ENCODE results near the gene EXOC1.
"Not testable (repeated sequence)": the region's sequence is repeated elsewhere in the genome, so short reads cannot be mapped to it uniquely, and the experiment has no call there.

EXOC1 gene

DNA sequence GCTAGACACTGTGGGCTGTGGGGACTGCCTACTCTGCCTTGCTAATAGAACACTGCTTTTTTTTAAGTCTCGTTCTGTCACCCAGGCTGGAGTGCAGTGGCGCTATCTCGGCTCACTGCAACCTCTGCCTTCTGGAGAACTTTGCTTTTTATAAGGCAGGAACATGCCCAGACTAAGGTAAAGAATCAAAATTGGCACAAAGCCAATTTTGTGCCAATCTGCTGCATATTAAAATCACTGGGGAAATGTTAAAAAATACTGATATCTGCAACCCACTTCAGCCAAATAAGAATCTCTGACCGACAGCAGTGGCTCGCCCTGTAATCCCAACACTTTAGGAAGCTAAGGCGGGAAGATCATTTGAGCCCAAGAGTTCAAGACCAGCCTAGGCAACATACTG is 58.8 kb downstream of the EXOC1 start:
- DNase-seq = no peak

DNA sequence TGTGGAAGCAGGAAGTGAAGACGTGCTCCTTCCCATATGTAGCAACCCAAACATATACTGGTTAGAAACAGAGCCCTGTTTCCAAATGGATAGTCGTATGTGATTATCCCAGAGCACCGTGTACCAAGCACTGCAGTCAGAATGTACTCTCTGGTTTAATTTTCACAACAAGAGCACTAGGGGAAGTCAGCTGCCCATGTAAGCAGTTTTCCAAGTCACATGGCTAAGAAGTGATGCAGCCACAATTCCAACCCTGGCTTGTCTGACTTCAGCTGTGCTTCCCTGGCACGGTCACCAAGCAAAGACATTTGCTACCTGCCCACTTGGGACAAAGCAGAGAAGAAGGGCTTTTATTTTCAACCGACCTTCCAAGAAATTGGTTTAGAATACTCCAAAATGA is 67.1 kb downstream of the EXOC1 start:
- no peak for DNase-seq

DNA sequence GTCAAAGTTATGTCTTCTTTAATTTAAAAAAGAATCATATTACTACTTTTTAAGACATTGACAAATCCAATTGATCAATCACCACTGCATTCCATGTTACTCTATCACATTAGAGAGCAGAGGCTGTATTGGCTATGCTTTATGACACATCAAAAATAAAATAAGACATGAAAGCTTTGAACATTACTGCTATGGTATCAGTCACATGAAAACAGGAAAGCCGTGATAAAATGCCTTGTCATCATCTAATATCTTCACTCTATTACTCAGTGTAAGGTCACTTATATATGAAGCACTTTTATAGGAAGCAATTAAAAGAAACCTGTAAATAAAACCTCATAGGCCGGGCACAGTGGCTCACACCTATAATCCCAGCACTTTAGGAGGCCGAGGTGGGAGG is 67.6 kb downstream of the EXOC1 start:
- no peak for DNase-seq

DNA sequence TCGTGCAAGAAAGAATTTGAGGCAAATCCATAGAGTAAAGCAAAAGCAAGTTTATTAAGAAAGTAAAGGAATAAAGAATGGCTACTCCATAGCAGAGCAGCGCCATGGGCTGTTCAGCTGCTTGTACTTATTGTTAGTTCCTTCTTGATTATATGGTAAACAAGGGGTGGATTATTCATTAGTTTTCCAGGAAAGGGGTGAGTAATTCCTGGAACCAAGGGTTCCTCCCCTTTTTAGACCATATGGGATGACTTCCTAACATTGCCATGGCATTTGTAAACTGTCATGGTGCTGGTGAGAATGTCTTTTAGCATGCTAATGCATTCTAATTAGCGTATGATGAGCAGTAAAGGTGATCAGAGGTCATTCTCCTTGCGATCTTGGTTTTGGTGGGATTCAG is 71.8 kb downstream of the EXOC1 start:
- DNase-seq = no peak

- no peak for DNase-seq
These were observed 73.2 kb downstream of the EXOC1 start for GRCh38 chr4:55926610-55927009.

- DNase-seq = no peak
These were observed 74.5 kb downstream of the EXOC1 start for GRCh38 chr4:55927803-55928437.

DNA sequence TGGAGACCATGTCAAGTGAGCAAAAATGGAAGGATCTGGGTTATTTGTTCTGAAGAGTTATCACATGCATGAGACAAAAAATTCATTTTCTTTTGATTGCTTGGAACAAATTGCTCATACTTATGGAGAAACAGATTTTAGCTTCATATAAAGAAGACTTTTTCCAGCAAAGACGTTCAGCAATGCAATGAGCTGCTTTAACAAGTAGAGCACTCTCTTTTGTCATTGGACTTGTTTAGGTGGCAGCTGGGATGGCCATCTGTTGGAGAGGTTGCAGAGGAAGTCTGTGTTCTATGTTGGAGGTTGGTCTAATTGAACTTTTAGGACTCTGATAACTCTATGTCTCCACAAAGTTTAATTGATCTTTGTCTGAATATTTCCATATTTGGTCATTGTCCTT is 75.4 kb downstream of the EXOC1 start:
- no peak for DNase-seq

DNA sequence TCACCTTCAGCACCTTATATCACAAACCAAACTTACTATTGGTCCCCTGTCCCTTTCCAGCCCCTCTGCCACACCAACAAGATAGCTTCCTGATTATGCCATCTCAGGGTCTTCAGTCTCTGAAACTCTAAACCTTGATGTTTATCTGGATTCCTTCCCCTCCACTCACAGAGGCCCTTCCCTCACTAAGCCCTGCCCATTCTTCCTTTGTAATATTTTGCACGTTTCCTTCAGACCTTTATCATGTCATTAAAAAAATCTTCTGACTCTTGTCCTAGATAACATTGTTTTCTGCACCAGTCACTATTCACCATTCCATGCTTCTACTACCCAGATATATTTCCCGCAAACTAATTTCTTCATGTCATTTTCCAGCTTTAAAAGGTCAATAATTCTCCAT is 77.6 kb downstream of the EXOC1 start:
- no peak for DNase-seq

GRCh38 chr4:55931833-55932232 is 78.4 kb downstream of the EXOC1 start:
- no peak for DNase-seq

- DNase-seq = no peak
These were observed 79.1 kb downstream of the EXOC1 start for GRCh38 chr4:55932511-55932910.

- DNase-seq = no peak
These were observed 80.2 kb downstream of the EXOC1 start for GRCh38 chr4:55933611-55934010.

- not testable (repeated sequence) for DNase-seq
These were observed 82.5 kb downstream of the EXOC1 start for GRCh38 chr4:55935907-55936306.

DNA sequence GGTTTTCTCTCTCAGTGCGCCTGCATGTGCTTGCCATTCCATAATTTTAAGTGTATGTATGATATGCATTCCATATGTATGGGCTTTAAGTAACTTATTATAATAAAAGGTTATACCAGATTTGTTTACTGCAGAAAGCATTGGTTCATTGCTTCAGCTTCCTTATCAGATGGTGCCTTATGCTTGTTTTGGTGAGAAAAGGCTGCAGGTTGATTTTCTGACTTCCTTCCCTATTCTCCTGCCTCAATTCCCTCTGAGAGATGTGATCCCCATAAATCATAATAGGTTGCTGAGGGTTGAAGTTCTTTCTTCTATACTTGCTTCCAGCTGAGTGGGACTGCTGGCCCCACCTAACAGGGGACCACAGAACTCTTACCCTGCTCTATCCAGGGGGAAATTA is 85.0 kb downstream of the EXOC1 start:
- DNase-seq = no peak

DNA sequence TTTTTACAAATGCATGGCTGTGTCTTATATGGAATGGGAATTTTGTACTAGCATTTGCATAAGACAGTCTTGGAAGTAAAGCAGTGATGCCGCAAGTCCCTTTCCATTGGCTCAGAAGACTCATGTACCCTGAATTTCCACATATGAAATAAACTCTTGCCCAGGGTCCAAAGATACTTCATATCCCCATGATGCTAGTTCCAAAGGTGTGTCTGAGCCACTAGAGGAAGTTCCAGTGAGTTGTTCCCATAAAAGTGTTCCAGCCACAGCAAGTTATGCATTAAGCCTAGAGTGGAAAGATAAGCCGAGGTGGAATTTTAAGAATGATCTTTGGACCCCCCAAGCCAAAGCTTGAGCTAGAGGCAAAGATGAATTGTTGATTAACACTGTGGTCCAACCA is 86.0 kb downstream of the EXOC1 start:
- DNase-seq = no peak

DNA sequence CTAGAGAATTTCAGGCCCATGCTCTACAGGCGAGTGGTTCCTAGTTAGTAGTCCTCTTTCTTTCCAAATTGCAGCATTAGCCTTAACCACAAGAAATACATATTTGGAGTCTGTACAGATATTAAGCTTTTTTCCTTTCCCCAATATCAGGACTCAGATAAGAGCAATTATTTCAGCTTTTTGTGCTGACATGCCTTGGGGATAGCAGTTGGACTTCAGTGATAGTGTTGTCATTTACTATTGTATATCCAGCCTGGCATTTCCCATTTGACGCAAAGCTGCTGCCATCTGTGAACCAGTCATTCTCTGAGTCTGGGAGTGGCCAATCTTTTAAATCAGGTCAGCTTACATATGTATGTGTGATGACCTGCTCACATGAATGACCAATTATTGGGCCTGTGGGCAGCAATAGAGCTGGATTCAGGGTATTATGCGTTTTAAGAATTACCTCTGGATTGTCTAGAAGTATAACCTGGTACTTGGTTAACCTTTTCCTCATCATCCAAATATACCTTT is 88.5 kb downstream of the EXOC1 start:
- no peak for DNase-seq

DNA sequence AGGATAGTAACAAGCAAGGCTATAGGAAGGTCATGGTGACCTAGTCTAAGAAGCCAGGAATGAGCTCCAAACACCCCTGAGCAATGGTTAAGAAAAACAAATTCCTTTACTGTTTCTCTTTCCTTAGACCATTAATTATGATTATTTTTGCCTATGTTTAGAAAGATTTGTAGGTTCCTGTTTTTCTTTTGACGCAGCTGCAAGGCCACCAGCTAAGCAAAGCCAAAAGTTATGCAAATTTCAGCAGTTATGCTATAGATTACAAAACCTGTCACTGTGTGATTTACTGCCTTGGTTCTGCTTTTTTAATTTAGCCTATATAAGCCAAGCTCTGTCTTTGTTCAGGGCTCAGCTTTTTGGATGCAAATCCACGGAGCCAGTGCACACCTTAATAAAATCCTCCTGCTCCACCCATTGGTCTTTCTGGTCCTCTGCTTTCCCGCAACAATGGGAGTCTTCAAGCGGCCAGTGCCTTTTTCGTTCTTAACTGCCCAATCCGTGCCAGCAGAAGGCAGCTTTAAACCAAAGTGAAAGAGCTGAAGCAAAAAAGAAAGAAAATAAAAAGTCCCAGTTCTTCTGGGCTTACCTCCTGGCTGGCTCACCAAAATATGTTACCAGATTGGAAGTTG is 93.9 kb downstream of the EXOC1 start:
- no peak for DNase-seq

DNA sequence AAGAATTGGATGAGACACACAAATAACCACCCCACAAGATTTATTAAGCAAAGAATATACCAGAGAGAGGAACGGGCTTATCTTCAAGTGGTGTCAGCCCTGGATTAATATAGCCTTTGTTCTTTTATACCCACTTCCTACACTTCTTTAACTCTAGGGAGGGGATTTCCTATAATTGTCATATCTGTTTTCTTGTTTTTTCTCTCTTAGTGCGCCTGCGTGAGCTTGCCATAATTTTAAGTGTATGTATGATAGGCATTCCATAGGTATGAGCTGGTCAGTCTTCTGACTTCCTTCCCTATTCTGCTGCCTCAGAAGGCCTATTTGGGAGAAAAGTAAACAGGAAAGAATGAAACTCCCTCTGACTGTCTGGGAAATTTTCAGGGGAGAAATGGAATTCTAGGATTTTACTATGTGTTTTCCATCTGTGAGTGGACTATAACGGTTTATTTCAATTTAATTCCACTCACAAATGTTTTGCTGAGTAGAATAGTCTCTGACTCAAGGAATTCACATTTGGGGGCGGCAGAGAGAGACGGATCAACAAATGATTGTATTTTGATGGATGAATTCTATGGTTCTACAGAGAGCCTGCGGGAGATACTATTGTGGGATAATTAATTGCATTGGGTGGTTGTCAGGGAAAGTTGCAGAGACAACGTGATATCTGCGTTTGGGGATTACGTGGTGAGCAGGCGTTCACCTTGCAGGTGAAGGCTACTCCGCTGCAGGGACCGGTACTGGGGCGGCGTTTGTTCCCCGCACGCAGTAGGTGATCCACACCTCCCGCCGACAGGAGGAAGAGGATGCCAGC is 94.7 kb downstream of the EXOC1 start:
- DNase-seq = no peak

- peak; percentile 91 for DNase-seq
These were observed 95.5 kb downstream of the EXOC1 start, which contains the start of gene CEP135 for GRCh38 chr4:55948726-55949481. TSS of gene CEP135 (plus strand) at chr4:55948945. CDS start at chr4:55952131, 3,186 bp downstream.

GRCh38 chr4:55949482-55949802 is 96.0 kb downstream of the EXOC1 start:
- no peak for DNase-seq

DNA sequence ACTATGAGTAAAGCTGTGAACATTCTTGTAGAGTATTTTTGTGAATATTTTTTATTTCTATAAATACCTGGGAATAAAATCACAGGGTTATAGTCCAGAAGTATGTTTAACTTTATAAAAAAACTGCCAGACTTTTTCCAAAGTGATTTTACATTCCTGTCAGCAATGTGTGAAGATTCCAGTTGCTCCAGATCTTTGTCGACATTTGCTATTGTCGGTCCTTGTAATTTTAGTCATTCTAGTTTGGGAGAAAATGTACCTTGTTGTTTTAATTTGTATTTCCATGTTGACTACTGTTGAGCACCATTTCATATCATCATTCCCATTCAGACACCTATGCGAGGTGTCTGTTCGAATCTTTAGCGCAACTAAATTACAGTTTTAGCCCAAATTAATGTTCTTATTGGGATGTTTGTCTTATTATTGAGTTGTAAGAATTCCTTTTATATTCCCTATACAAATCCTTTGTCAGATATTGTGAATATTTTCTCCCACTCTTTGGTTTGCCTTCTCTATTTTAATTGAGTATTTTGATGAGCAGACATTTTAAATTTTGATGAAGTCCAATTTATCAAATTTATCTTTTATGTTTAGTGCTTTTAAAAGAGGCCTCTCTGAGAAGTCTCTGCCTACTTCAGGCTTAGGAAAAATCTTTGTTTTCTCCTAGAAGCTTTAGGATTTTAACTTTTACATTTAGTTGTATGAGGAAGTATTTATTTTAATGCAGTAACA is 97.9 kb downstream of the EXOC1 start:
- DNase-seq = no peak

Measured in activated effector memory CD4-positive, alpha-beta T cell treated with Interleukin-2 at 50 U/mL for 16 hours (primary cell).